Progenitor cell of endocrine pancreas (in vitro differentiated cells): ENCODE data around the gene MON1A. TPM values are rescaled to one million over a fixed set of nuclear protein-coding genes. Genes with fewer than 3 reads are reported as not detected.

Experiments
- DNase-seq: peaks from one replicate; pipeline ENCODE4 v3.0.0; 2021; ENCODE audit warnings: low spot score; ENCODE audit not compliant: unreplicated experiment
- H3K27ac Mint-ChIP-seq: 2 replicates; pipeline ENCODE4 v1.8.0; 2021; ENCODE audit warnings: mild to moderate bottlenecking, moderate library complexity, mixed read lengths
- H3K27me3 Mint-ChIP-seq: 2 replicates; pipeline ENCODE4 v1.8.0; 2021; ENCODE audit warnings: mixed read lengths
- H3K36me3 Mint-ChIP-seq: 2 replicates; pipeline ENCODE4 v1.8.0; 2022; ENCODE audit warnings: mixed read lengths; ENCODE audit not compliant: insufficient read depth
- H3K4me1 Mint-ChIP-seq: 2 replicates; pipeline ENCODE4 v1.8.0; 2021; ENCODE audit warnings: low read depth, mixed read lengths
- H3K4me3 Mint-ChIP-seq: 2 replicates; pipeline ENCODE4 v1.8.0; 2021; ENCODE audit warnings: low read depth, mild to moderate bottlenecking, moderate library complexity, mixed read lengths
- H3K9me3 Mint-ChIP-seq: 2 replicates; pipeline ENCODE4 v1.8.0; 2021; ENCODE audit warnings: low read depth, mixed read lengths
- CTCF ChIP-seq: fragments of 200-600 bp; sonication (generic); IDR thresholded peaks from one replicate; pipeline ENCODE4 v1.5.0; 2021; ENCODE audit warnings: antibody characterized with exemption, mild to moderate bottlenecking; ENCODE audit not compliant: unreplicated experiment
- total RNA-seq: library from RNA; stranded (reverse); gene quantifications from 2 replicates; pipeline ENCODE4 v1.2.1, GENCODE V29; 2021

MON1A gene
- total RNA-seq, 1 donor from 2014 or later, result 8.8 TPM

- Mint-ChIP-seq H3K27me3 (peaks cover 7% of the 10 kb centered on the region), H3K9me3 (no peaks in the 10 kb centered on the region), H3K4me1 (no peaks in the 10 kb centered on the region), H3K27ac (no peak overlapping the region), H3K36me3 (peaks cover 1% of the 10 kb centered on the region), H3K4me3 (no peak overlapping the region)
- no peak for DNase-seq
- TF ChIP-seq CTCF, result no peak
Observed at GRCh38 chr3:49916686-49917085, 12.9 kb downstream of the MON1A start.

GRCh38 chr3:49914906-49915305 is 14.7 kb downstream of the MON1A start:
- TF ChIP-seq CTCF, result no peak
- Mint-ChIP-seq H3K27ac (no peak overlapping the region), H3K9me3 (no peaks in the 10 kb centered on the region), H3K36me3 (peaks cover 8% of the 10 kb centered on the region), H3K27me3 (peaks cover 19% of the 10 kb centered on the region), H3K4me1 (no peaks in the 10 kb centered on the region), H3K4me3 (no peak overlapping the region)
- no peak for DNase-seq

GRCh38 chr3:49912881-49913281 is 16.7 kb downstream of the MON1A start:
- no peak for TF ChIP-seq CTCF
- peaks cover 26% of the 10 kb centered on the region for H3K27me3 Mint-ChIP-seq

GRCh38 chr3:49911611-49912010 is 18.0 kb downstream of the MON1A start:
- no peak overlapping the region for H3K4me3 Mint-ChIP-seq
- H3K27me3 Mint-ChIP-seq, result peaks cover 26% of the 10 kb centered on the region
- no peaks in the 10 kb centered on the region for H3K4me1 Mint-ChIP-seq
- no peak overlapping the region for H3K27ac Mint-ChIP-seq
- peaks cover 8% of the 10 kb centered on the region for H3K36me3 Mint-ChIP-seq
- no peak for DNase-seq
- H3K9me3 Mint-ChIP-seq, result no peaks in the 10 kb centered on the region
- TF ChIP-seq CTCF, result no peak

More at GRCh38 chr3:49912881-49913281, 16.7 kb downstream of the MON1A start:
- Mint-ChIP-seq H3K36me3 (peaks cover 8% of the 10 kb centered on the region), H3K4me1 (no peaks in the 10 kb centered on the region), H3K4me3 (no peak overlapping the region), H3K9me3 (no peaks in the 10 kb centered on the region), H3K27ac (peak overlapping the region; percentile 25)
- DNase-seq, result no peak

GRCh38 chr3:49911124-49911420 is 18.5 kb downstream of the MON1A start:
- no peaks in the 10 kb centered on the region for H3K4me1 Mint-ChIP-seq
- no peak for DNase-seq
- peaks cover 8% of the 10 kb centered on the region for H3K36me3 Mint-ChIP-seq
- H3K27me3 Mint-ChIP-seq, result peaks cover 26% of the 10 kb centered on the region
- TF ChIP-seq CTCF, result no peak
- H3K27ac Mint-ChIP-seq, result no peak overlapping the region
- no peaks in the 10 kb centered on the region for H3K9me3 Mint-ChIP-seq
- H3K4me3 Mint-ChIP-seq, result no peak overlapping the region
